GM21825 (cell line): Measurements from ENCODE around the gene HS1BP3.
A peak's percentile ranks its signal among the peaks of the same experiment; 100 is the strongest.

Source experiments
- ATAC-seq: cut with Tn5 transposase; IDR thresholded peaks from one replicate; pipeline ENCODE4 v1.9.1; 2021; ENCODE audit warnings: mild to moderate bottlenecking, moderate library complexity; ENCODE audit not compliant: unreplicated experiment

HS1BP3 gene

GRCh38 chr2:20664431-20665242, 13.7 kb upstream of the HS1BP3 start:
- no peak for ATAC-seq

- no peak for ATAC-seq
These were observed 13.1 kb upstream of the HS1BP3 start for GRCh38 chr2:20664071-20664390.

- ATAC-seq = no peak
These were observed 12.5 kb upstream of the HS1BP3 start for GRCh38 chr2:20663196-20664070.

- ATAC-seq = no peak
These were observed 11.5 kb upstream of the HS1BP3 start for GRCh38 chr2:20662308-20662937.

DNA sequence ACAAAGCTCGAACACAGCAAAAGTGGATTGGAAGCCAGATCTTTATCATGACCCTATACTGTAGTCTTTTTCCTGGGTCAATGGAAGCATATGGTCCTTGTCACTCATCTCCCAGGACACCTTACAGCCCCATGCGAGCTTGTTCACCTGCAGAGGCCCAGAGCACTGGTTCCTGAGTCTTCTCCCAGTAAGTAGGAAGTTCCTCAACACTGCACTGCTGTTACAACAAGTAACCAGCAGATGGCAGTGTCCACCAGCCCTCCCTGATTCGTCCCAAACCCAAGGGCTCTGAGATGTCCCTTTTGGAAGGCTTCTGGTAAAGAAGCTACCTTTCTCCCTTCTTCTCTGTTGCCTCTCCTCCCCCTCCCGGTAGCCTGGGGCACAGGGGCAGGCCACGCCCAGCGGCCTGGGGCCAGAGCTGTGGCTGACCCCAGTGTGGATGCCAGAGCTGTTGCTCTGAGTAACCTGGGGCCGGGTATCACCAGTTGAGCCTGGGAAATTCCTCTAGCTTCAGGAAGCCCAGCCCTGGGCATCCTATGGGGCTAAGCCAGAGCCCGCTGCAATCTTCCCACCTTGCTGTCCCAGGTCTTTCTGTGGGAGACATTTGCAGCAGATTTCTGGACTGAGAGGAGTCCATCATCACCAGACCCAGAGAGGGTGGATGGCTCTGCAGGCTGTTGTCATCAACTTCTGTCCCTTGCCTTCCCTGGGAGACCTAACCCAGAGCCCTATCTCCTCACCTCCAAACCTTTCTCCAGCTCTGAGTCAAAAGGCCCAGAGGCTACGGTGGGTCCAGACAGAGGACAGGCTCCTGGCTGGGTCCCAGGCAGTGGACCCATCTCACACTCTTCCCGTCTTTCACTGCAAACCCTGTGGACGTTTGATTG, 10.8 kb upstream of the HS1BP3 start:
- peak; percentile 52 for ATAC-seq

GRCh38 chr2:20660506-20661420, 9.9 kb upstream of the HS1BP3 start:
- no peak for ATAC-seq

DNA sequence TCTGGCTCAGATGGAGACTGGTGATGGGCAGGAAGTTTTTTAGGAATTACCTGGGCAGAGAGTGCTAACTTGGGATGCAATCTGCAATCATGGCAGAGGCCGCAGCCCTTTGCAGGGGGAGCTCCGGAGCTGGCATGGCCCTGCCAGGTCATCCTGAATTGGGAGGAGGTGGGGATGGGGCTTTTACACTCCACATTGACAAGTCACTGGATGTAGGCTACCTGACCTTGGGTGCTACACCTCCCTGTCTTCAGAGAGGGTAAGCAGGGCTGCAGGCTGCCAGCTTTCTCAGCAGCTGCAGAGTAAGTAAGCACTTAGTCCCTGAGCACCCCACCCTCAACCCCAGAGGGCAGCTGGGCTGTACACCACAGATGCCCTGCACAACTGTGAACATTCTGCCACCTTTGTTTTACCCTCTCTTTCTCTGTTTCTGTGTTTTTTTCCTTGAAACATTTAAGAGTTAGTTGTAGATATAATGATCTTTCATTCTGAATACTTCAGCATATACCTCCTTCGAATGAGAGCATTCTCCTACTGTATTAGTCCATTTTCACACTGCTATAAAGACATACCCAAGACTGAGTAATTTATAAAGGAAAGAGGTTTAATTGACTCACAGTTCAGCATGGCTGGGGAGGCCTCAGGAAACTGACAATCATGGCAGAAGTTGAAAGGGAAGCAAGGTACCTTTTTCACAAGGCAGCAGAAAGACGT, 6.8 kb upstream of the HS1BP3 start:
- ATAC-seq = no peak

GRCh38 chr2:20656561-20656960, 5.7 kb upstream of the HS1BP3 start:
- ATAC-seq = no peak

GRCh38 chr2:20654535-20654813, 3.6 kb upstream of the HS1BP3 start:
- no peak for ATAC-seq

DNA sequence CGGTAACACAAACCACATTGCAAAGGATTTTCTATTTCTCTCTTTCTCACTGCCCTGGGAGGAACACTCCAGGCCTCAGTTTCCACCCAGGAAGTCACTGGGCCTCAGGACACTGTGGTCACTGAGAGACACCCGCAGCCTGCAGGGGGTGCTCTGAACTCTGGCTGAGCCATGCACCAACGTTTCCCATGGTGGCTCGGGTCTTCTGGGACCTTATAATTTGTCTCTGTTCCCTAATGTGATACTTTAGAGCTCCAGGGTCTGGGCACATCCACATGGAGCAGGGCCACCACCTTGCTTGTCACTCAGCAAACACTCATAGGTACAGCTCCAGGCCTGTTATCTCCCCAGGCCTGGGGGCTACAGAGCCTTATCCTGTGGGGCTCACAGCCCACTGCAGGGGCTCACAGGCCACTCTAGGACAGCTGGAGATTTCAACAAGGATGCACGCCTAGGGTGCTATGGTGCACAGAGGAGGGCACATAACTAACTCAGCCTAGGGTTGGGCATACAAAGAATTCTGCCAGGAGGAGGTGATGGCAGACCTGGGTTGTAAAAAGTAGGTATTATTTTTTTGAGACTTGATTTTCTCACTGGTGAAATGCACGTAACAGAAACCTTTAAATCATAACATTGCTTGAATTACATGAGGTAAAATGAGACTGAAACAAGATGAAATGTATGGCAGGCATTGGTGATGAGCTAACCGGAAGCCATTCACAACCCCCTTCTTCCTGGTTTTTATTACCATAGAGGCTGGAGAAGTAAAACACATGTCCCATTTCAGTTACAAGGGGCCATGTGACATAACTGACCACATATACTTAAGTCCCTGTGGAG, 3.0 kb upstream of the HS1BP3 start:
- ATAC-seq = no peak

GRCh38 chr2:20652673-20653575, 2.0 kb upstream of the HS1BP3 start:
- ATAC-seq = no peak

GRCh38 chr2:20652141-20652540, 1.2 kb upstream of the HS1BP3 start:
- ATAC-seq = no peak

- no peak for ATAC-seq
These were observed 817 bp upstream of the HS1BP3 start for GRCh38 chr2:20651731-20652099.

GRCh38 chr2:20650393-20650876, 463 bp downstream of the HS1BP3 start:
- ATAC-seq = peak; percentile 5

- ATAC-seq = no peak
These were observed 922 bp downstream of the HS1BP3 start for GRCh38 chr2:20649976-20650375.

DNA sequence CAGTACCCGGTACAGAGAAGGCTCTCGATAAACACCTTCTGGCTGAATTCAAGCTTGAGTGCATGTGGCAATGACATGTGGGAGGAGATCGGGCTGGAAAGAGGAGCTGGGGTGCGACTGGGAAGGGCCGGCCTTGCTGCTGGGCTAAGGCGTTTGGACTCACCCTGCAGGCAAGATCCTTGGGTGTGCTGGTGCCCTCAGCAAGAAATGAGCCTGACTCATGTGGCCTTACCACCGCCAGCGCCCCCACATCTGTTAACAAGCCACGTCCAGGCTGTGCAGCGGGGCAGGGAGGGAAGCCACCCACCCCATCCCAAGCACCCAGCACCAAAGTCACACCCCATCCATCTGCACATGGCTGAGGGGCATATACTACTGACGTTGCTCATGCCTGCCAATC, 1.3 kb downstream of the HS1BP3 start:
- no peak for ATAC-seq

GRCh38 chr2:20648831-20649230, 2.1 kb downstream of the HS1BP3 start:
- no peak for ATAC-seq
